ENCODE measurements around the gene SKA2.

The SKA2 gene

DNA sequence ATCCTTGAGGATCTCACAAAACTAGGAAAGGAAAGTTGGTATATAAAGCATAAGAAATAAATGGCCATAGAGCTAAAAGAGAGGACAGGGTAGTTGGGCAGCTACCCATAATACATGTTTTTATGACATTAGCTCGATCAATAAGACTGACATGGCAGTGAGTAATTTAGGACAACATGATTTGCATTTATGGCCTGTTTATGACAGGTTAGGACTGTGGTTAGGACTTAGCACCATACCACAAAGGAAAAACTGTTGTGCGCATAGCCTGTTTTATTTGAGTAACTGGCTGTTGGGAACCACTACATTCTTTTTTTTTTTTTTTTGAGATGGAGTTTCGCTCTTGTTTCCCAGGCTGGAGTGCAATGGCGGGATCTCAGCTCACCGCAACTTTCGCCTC is 30.3 kb downstream of the SKA2 start:
- peak; percentile 36 for DNase-seq (ENCODE audit: low spot score)
- TF ChIP-seq, protein P1, sequence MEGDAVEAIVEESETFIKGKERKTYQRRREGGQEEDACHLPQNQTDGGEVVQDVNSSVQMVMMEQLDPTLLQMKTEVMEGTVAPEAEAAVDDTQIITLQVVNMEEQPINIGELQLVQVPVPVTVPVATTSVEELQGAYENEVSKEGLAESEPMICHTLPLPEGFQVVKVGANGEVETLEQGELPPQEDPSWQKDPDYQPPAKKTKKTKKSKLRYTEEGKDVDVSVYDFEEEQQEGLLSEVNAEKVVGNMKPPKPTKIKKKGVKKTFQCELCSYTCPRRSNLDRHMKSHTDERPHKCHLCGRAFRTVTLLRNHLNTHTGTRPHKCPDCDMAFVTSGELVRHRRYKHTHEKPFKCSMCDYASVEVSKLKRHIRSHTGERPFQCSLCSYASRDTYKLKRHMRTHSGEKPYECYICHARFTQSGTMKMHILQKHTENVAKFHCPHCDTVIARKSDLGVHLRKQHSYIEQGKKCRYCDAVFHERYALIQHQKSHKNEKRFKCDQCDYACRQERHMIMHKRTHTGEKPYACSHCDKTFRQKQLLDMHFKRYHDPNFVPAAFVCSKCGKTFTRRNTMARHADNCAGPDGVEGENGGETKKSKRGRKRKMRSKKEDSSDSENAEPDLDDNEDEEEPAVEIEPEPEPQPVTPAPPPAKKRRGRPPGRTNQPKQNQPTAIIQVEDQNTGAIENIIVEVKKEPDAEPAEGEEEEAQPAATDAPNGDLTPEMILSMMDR (IDR thresholded peaks at IDR 0.05; ENCODE audit: borderline replicate concordance, control extremely low read depth, extremely low read depth, insufficient read depth, missing control alignments): no peak
- in situ Hi-C loops (cut with MboI; ENCODE audit: low sequenced_read_pairs, unreplicated experiment): no loop called here

DNA sequence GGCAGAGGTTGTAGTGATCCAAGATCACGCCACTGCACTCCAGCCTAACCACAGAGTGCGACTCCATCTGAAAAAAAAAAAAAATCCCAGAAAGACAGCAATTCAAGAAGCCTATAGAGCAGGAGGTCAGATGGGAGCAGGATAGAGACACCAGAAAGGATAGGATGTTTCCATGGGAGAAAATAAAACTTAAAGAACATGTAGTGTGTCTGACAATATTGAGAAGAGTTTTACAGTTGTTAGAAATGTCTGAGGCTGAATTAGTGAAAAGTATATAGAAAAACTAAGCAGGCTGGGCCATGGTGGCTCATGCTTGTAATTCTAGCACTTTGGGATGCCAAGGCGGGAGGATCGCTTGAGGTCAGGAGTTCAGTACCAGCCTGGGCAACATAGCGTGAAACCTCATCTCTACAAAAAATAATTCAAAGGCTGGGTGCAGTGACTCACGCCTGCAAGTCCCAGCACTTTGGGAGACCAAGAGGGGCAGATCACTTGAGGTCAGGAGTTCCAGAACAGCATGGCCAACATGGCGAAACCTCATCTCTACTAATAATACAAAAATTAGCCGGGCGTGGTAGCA is 33.0 kb downstream of the SKA2 start:
- TF ChIP-seq, protein P1 (IDR thresholded peaks at IDR 0.05; ENCODE audit: borderline replicate concordance, control extremely low read depth, extremely low read depth, insufficient read depth, missing control alignments): no peak
- in situ Hi-C loops (cut with MboI; ENCODE audit: low sequenced_read_pairs, unreplicated experiment): no loop called here
- no peak for DNase-seq (ENCODE audit: low spot score)

DNA sequence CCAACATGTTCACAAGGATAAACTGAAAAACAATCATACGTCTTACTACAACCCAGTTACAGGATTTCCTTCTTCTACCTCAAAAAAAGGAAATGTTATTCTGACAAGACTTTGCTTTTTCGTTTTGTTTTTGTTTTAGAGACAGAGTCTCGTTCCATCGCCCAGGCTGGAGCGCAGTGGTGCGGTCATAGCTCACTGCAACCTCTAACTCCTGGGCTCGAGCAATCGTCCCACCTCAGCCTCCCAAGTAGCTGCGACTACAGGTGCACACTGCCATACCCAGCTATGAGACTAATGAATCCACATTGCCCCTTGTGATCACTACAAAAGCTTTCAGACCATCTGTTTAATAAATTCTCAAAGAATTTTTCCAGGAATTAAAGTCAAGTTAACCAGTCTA is 39.5 kb downstream of the SKA2 start:
- TF ChIP-seq, protein P1 (IDR thresholded peaks at IDR 0.05; ENCODE audit: borderline replicate concordance, control extremely low read depth, extremely low read depth, insufficient read depth, missing control alignments): no peak
- in situ Hi-C loops (cut with MboI; ENCODE audit: low sequenced_read_pairs, unreplicated experiment): no loop called here
- DNase-seq (ENCODE audit: low spot score): no peak

DNA sequence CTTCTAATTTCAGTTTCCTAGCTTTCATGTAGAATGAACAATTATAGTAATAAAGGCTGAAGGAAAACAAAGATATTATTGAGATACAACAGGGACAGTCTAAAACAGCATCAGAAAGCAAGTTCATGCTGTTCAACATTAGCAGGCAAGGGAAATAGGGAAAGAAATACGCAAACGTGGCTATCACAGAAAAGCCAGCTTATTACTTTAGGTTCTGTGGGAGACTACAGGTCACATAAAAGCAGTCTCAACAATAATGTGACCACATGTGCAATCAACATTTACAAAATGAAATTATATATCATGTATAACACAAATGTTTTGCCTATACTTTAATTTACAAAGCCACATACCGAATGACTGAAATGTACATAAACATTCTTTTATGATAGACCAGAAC is 43.4 kb downstream of the SKA2 start:
- TF ChIP-seq, protein P1 (IDR thresholded peaks at IDR 0.05; ENCODE audit: borderline replicate concordance, control extremely low read depth, extremely low read depth, insufficient read depth, missing control alignments): no peak
- DNase-seq (ENCODE audit: low spot score): no peak
- in situ Hi-C loops (cut with MboI; ENCODE audit: low sequenced_read_pairs, unreplicated experiment): no loop called here

DNA sequence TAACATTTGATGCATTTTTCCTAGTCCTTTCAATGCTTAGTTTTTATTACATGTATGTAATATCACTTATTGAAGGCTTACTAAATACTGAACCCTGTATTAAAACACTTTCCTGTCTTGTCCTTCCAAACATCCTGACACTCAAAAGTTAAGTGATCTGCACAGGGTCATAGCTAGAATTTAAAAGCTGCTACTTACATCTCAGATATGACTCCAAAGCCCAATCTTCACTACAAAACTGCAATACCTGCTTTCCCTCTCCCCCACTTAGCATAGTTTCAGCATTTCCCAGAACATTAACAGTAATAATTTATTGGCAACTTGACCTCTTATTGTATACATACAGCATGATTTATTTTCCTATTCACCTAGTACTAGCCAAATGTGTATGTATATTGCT is 44.0 kb downstream of the SKA2 start:
- in situ Hi-C loops (cut with MboI; ENCODE audit: low sequenced_read_pairs, unreplicated experiment): no loop called here
- DNase-seq (ENCODE audit: low spot score): no peak
- TF ChIP-seq, protein P1 (IDR thresholded peaks at IDR 0.05; ENCODE audit: borderline replicate concordance, control extremely low read depth, extremely low read depth, insufficient read depth, missing control alignments): no peak

DNA sequence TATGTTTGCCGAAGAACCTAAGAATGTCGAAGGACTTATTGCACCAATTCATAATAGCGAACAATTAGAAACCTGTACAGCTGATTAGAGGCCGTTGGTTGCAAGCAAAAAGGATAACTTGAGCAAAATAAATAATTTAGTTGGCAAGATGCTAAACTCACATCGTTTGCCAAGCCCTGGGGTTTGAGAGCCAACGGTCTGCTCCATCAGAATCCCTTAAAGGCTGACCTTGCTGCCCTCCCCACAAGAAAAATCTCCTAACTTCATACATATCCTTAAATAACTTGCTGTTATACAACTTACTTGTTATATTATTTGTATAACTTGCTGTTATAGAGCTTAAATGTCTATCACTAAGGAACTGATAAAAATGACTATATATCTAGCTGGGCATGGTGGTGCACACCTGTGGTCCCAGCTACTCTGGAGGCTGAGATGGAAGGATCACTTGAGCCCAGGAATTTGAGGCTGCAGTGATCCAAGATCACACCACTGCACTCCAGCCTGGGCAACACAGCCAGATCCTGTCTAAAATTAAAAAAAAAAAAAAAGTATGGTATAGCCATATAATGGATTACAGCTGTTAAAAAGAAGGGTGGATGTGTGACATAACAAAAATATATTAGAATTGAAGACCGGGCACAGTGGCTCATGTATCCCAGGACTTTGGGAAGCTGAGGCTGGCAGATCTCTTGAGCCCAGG is 46.4 kb downstream of the SKA2 start:
- in situ Hi-C loops (cut with MboI; ENCODE audit: low sequenced_read_pairs, unreplicated experiment): no loop called here
- TF ChIP-seq, protein P1 (IDR thresholded peaks at IDR 0.05; ENCODE audit: borderline replicate concordance, control extremely low read depth, extremely low read depth, insufficient read depth, missing control alignments): no peak
- no peak for DNase-seq (ENCODE audit: low spot score)
